ENCODE results near the gene LYAR.

LYAR gene, protein sequence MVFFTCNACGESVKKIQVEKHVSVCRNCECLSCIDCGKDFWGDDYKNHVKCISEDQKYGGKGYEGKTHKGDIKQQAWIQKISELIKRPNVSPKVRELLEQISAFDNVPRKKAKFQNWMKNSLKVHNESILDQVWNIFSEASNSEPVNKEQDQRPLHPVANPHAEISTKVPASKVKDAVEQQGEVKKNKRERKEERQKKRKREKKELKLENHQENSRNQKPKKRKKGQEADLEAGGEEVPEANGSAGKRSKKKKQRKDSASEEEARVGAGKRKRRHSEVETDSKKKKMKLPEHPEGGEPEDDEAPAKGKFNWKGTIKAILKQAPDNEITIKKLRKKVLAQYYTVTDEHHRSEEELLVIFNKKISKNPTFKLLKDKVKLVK

DNA sequence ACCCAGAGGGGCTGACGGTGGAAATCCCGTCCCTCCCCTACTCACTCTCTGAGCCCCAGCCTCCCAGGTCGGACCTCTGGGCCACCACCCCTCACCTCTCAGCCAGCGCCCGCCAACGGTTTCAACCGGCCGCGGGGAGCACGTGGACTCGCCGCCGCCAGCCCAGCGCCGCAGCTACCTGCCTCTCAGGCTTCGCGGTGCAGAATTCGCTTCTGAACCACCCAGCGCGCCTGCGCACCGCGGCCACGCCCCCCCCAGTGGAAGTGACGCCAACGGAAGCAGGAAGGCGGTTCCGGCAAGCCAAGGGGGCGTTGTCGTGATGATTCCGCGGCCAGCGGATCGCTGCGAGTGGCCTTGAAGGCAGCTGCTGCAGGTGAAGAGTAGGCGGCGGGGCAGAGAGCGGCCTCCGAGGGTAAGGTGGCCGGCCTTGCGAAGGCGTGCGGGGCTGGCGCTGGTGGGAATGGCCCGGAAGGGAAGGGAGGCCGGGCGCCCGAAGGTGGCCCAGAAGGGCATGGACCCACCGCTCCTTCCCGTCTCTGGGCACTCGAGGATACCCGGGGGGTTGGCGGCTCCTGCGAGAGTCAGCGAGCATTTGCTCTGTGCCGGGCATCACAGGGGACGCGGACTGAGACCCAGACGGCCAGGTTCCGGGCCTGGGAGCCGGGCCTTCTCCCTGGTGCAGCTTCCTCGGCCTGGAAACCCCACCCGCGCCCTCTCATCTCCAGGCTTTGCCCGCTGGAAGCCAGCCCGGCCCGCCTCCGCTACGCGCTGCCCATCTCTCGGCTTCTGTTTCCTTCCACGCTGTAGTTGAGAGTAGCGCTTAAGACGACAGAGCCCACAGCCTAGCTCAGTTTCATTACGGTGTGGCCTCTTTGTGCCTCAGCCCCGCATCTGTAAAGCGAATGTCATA, at the start of gene LYAR, which contains the start of gene ZBTB49:
LYAR (minus strand) TSS at position 214 of the 910 bp plus-strand sequence. CDS start 6,412 bp downstream, outside the sequence.
ZBTB49 (plus strand) TSS at position 311 of the 910 bp plus-strand sequence. CDS start 9,695 bp downstream, outside the sequence.
- DNase-seq = peak; percentile 83

DNA sequence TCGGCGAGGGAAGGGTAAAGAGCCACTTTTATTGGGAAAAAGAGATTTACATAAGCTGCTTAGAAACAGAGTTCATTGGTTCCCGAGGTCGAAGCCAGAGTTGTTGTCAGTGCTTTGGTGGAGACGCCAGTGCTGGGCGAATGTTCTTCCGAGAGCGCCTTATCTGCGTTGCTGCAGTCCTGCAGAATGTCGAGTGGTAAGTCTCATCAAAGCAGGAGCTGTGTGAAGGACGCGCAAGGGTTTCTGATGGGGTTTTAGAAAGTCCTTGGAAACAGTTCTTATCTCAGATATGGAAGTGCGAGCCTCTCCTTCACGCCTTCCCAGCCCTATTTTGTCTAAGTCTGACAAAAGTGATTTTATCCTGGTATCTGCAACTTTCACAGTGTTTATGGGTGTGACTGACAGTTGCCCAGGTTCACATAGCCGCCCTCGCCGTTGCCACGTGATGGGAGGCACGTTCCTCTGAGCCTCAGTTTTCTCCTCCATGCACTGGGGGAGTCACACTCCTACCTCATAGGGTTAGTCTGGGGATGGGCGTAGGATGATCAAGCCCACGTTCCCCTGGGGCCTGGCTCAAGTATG, 49.6 kb upstream of the LYAR start:
- DNase-seq = no peak

DNA sequence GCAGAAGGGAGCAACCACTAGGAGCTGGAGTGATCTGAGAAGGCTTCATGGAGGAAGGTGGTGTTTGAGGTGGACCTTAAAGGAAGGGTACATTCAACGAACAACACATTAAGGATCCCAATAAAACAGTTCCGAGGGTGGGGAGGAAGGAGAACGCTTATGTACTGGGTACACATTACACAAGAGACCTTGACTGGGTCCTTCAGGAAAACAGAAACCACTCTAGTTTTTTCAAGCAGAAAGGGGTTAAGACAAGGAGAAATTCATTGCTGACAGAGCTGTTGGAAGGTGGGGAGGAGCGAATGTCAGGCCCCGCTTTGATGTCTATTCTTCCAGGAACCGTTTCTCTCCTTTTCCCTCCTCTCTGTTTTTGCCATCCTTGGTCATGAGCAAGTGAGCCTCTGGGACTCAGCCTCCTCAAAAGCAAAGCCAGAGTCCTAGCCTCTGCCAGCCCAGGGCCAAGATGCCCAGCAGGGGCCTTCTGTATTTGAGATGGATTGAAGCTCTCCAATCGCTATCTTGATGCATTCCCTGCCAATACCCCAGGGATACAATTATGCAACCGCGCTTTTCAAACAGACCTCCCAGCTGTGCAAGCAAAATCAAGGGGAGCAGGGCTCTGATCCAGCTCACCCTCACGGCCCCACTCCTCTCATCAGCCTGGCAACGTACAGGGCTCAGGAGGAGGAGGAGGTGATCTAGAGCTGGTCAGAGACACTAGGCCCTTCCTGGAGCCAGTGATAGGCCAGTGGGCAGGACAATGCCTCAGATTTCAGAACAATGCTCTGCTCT, 48.5 kb upstream of the LYAR start:
- DNase-seq = no peak

DNA sequence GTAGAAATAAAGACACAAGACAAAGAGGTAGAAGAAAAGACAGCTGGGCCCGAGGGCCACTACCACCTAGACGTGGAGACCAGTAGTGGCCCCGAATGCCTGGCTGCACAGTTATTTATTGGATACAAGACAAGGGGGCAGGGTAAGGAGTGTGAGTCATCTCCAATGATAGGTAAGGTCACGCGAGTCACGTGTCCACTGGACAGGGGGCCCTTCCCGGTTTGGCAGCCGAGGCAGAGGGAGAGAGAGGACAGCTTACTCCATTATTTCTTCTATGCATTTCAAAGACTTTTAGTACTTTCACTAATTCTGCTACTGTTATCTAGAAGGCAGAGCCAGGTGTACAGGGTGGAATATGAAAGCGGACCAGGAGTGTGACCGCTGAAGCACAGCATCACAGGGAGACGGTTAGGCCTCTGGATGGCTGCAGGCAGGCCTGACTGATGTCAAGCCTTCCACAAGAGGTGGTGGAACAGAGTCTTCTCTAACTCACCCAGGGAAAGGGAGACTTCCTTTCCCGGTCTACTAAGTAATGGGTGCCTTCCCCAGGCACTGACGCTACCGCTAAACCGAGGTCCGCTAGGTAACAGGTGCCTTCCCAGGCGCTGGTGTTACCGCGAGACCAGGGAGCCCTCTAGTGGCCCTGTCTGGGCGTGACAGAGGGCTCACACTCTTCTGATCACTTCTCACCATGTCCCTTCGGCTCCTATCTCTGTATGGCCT, 45.0 kb upstream of the LYAR start:
- peak; percentile 36 for DNase-seq

DNA sequence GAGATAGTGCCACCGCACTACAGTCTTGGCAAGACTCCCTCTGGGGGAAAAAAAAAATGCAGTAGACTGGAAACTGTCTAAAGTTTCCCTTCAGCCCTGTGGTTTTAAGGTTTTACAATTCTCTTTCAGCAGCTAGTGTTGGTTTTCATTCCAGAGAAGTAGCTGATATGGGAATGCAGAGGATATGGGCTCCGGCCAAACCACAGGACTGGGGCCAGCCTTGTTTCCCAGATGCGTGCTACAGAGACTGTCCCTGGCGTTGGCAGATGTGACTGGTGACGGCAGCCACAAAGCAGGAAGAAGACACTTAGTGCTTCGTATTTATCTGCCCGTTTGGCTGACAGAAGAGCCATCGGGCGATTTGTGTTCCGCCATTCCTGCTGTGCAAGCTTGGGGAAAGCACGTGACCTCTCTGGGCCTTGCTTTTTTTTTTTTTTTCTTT, 43.3 kb upstream of the LYAR start:
- peak; percentile 92 for DNase-seq

DNA sequence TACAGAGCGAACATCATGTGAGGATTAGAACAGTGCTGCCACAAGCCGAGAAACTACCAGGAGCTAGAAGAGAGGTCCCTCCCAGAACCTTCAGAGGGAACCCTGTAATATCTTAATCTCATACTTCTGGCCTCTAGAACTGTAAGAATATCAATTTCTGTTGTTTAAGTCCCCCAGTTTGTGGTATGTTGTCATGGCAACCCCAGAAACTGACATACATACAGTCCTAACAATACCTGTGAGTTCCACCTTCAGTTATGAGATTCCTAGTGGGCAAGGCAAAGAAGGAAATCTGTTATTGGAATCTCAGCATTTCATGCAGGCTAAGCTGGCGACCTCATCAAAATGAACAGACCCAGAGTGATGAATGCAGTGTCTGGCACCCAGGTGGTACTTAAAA, 42.6 kb upstream of the LYAR start:
- DNase-seq = no peak

DNA sequence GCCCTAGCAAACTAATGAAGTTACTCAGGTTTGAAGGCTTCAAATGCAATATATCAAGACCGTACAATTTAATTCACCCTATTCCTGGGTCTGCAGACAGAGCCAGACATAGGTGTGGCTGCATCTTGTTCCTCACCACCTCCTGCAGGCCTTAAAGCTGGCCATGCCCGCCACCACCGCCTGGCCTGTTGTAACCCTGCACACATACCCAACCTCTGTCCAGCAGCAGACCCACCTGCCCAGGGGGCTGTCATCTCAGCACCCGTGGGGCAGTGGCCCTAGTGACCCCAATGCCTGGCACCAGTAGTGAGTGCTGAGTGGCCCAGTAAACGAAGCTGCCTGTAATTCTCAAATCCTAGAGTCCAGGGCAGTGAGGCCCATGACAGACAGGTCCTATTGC, 40.8 kb upstream of the LYAR start:
- no peak for DNase-seq

DNA sequence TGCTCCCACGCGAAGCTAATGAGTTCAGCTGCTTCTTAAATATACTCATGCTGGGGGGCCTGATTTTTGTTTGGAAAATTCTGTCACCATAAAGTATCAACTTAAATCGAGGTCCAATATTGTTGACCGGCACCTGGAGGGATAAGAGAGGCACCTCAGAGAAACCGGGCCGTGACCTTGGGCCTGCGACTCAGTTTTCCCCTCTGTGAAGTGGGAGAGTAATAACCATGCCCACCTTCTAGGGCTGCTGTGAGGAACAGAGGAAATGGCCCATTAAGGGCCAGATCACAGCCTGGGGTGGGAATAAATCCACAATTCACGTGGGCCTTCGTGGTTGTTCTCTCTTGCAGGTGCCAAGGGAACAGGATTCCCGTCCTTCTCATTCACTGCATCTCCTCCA, 39.5 kb upstream of the LYAR start:
- DNase-seq = no peak

DNA sequence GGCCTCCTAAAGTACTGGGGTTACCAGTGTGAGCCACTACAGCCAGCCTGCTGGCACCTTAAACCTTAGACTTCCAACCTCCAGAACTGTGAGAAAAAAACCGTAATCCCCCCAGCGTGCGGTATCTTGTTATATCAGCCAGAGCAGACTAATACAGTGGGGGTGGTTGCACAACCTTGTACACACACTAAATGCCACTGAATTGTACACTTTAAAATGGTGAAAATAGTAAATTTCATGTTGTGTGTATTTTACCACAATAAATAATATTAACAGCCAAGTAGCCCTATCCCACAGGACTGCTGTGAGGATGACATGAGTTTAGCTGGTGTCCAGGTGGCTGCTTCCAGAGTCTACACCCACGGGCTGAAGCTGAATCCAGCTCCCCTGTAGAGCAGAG, 38.9 kb upstream of the LYAR start:
- DNase-seq = no peak

DNA sequence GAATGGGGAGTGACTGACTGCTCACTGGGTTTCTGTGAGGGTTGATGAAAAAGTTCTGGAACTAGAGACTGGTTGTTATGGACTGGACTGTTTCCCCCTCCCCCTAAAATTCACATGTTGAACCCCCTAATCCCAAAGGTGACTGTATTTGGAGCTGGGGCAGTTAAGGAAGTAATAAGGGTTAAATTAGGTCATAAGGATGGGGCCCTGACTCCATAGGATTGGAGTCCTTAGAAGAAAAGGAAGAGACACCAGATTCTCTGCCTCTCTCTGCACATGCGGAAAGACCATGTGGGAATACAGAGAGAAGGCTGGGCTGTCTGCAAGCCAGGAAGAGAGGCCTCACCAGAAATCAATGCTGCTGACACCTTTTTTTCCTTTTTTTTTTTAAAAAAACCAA, 38.3 kb upstream of the LYAR start:
- no peak for DNase-seq

DNA sequence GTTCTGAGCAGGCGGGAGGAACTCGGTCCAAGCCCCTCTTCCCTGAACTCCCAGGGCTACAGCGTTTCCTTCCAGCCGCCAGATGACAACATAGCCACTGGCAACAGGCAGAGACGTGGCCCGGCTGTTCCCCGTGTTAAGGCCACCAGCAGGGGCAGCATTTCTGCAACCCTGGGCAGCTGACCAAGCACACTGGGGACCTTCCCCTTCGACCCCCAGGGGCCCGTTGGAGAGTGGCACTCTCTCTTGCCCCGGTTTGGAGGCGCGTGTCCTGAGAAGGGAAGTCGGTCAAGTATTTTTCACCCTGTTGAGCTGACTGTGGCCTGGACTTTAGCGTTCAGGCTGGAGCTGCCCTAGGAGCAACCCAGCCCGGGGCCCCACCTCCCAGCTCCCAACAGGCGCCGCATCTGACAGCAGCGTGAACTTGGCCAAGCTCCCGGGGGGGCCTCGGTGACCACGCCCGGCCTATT, 37.7 kb upstream of the LYAR start:
- DNase-seq = peak; percentile 4

DNA sequence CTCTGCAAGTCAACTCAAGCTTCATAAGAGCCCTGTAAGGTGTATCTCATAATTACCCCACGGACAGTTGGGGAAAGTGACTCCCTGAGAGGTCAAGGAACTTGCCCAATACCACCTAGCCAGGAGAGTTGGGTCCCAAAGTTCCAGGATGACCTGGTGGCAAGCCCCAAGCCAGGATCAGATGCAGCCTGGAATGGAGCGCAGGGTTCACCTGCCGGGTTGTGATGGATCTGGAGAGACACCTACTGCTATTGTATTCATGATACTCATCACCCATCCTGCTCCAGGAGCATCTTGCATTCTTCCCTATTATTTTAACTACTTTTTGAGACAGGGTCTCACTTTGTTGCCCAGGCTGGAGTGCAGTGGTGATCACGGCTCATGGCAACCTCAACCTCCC, 36.2 kb upstream of the LYAR start:
- no peak for DNase-seq

DNA sequence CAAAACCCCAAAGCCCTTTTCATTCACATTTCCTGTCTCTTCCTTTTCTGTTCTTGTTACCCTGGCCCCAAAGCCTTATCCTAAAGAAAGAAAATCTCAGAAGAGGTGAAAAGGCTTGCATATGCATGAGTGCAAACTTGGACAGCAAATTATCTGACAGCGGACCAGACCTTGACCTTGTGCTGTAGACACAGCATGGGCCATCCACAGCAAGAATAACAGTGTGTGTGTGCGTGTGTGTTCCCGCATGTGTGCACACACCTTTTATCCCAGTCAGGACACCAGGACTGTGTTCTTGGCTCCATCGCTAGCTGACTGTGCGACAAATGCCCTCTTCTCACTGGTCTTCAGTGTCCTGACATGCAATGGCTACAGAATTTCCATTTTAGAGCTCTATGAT, 35.4 kb upstream of the LYAR start:
- DNase-seq = no peak

DNA sequence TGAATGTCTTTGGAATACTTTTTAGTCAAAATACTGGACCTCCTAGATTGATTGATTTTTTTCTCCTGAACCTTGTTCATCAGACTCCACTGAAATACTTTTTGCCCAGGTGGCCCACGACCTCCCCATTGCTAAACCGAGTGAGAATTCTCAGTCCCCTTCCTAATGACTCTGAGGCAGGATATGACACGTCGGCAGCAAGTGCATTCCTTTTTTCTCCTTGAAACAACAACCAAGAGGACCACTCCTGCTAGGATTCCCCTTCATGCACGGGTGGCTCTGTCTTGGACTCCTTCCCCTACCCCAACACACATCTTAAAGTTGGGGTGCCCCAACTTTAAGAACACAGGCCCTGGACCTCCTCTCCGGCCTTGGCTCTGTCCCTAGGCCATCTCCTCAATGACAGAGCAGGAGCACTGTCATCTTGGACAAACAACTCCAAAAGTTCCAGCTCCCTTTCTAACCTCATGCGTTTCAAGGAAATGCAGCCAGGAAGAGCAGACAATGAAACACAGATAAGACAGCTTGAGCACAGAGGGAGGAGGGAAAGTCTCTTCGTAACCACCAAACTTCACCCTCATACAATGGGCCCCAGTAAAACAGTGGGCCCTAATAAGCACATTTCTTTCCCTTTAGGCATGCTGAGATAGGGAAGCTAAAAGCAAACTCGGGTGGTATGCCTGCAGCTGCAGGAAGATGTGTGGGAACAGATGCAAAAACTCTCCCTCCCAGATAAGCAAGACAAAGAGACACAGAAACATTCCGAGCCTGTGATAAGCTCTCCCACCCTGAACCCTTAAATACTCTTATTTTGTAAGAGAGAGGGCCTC, 34.0 kb upstream of the LYAR start:
- DNase-seq = no peak

DNA sequence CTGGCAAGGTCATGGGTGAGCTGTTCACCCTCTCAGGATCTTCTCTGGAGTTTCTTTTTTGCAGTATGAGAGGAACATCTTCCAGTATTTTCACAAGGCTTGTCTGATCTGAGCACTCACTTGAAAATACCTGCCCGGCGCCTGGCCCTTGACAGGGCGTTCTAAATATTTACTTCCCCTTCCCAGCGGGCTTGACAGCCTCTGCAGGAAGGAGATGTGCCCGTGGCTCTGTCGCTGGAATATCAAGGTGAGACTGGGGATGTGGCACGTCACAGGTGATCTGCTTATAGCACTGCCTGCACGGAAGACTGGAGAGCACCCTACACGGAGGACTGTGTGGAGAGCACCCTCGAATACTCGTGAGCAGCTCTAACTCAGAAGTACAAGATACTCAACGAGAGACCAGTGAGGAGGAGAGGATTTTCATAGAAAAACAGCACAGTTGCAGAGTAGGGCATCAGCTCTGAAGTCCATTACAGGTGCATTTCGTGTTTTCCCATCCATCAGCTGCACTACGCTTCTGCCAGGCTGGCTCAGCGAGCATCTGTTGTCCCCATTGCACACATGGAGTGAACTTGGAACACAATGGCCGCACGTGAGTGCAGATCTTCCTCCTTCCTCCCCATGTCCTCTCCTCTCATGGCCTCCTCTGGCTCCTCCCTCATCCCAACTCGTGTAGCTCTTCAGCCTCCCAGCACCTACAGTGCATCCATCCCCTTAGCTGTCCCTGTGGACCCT, 32.2 kb upstream of the LYAR start:
- no peak for DNase-seq

DNA sequence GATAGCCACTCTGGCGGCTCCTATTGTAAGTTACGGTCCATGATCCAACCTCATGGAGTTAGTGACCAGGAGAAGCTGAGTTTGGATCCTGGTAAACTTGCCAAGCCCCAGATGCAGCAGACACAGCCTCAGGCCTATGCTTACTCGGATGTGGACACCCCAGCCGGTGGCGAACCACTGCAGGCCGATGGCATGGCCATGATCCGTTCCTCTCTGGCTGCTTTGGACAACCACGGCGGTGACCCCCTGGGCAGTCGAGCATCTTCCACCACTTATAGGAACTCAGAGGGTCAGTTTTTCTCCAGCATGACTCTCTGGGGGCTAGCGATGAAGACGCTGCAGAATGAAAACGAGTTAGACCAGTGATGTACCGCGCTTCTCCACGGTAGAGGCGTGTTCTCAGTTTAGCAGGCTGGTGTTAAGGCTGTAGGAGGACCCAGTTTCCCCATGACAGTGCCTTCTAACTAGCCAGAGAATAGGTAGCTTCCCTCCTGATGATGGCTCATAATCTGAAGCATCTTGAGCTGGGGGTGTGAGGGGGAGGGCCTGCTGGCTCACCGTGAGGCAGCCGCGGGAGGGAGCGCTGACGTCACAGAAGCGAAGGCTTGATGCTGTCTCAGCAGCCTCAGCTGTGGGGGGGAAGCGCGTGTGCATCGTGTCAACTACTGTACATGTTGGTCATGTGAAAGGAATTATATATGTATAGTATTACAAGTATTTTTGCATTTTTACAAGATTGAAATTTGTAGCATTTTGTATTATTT, 31.2 kb upstream of the LYAR start:
- no peak for DNase-seq

DNA sequence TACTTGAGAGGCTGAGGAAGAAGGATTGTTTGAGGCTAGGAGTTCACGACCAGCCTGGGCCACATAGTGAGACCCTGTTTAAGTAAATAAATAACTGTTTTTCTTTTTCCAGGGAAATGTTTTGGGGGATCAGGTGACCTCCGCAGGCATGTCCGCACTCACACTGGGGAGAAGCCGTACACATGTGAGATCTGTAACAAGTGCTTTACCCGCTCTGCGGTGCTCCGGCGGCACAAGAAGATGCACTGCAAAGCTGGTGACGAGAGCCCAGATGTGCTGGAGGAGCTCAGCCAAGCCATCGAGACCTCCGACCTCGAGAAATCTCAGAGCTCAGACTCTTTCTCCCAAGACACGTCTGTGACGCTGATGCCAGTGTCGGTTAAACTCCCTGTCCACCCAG, 30.6 kb upstream of the LYAR start:
- DNase-seq = no peak

DNA sequence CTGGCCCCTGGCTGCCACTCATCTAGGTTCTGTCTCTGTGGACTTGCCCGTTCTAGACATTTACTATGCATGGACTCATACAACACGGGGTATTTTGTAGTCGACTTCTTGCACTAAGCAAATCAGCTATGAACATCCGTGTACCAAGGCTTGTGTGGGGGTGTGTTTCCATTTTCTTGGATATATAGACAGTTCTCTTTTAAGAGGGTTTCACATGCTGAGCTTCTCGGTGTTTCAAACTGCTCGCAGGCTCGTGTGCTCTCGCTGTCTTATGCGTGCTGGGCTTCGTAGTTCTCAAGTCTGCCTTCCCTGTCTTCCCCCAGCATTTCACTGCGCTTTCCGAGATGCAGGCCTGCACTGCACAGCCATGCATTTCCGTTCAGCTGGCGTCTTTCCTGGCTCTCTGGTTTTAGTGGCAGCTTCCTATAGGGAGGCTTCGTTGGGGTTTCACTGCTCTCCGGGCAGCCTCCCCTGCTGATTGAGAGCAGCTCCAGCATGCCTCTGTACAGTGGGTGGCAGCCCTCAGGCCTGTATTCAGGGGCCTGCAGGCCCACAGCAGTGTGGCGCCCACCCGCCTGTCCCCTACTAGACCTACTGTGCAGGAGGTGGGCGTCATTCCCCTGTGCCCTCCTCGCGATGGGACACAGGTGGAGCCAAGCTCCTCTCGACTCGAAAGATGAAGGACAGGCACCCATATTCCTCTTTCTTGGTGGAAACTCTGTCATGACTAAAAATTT, 27.7 kb upstream of the LYAR start:
- no peak for DNase-seq

DNA sequence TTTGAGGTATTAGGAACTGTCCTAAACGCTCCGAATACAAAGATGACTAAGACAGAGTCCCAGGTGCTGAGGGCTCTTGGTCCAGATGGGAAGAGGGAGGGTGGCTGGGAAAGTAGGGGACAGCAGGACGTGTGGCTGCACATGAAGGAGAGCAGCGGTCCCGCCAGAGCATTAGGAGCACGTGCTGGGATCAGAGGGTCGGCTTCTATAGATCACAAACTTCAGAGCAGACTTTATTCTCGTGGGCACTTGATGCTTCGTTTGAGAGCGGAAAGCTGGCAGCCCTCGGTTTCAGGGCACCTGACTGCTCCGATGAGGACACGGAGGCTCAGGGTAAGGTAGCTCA, 26.2 kb upstream of the LYAR start:
- no peak for DNase-seq

Measured in MV-4-11 (cell line).